ENCODE measurements around the gene STN1.

Gene STN1

DNA sequence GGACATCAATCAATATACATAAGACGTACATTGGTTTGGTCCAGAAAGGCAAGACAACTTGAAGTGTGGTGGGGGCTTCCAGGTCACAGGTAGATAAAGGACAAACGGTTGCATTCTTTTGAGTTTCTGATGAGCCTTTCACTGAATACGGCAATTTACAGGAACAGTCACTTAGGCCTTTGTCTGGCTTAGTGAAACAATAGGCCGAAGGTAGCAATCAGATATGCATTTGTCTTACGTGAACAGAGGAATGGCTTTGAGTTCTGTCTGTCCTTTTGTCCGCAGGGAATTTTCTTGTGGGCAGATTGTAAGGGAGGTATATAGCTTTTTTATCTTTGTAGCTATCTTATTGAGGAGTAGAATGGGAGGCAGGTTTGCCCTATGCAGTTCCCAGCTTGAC is 10.8 kb upstream of the STN1 start:
- no peak for DNase-seq

DNA sequence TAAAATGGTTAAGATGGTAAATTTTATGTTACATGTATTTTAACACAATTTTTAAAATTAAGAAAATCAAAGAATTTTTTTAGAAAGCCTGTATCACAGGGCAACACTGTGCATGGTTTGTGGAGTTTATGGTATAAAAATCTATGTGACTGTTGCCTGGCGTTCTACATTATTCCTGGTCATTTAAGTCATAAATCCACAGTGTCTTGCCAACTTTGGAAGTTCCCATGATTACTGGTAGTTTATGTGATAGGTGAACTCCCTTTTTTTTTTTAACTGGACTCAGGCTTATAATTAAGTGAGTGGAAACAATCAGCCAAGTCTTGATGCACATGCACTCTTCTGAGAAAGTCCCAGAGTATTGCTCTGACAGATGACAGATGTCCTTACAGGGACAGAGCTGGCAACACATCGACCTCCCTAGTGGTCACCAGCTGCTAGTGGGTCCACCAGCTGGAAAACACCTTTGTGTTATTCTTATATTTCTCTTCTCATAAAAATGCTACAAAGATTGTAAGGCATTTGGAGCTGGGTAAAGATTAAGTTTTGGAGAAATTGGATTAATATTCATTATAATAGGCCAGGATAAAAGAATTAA is 8.8 kb upstream of the STN1 start:
- no peak for DNase-seq

DNA sequence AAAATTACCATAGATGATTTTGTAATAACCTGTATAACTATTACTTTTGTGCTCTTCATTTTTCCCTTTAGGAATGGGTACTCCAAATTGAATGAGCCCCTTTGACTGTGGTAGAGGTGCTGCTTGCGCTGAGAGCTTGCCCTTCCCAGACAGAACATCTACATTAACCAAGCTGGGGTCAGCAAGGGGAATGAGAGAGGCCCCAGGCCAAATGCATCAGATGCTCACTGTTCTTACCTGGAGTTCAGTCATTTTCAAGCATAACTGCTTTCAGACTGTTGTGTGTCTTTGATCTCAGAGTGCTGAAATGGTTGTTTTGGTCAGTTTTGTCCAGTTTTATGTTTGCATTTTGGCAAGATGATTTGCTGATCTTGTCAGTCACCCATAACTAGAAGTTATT is 7.6 kb upstream of the STN1 start:
- DNase-seq = no peak

DNA sequence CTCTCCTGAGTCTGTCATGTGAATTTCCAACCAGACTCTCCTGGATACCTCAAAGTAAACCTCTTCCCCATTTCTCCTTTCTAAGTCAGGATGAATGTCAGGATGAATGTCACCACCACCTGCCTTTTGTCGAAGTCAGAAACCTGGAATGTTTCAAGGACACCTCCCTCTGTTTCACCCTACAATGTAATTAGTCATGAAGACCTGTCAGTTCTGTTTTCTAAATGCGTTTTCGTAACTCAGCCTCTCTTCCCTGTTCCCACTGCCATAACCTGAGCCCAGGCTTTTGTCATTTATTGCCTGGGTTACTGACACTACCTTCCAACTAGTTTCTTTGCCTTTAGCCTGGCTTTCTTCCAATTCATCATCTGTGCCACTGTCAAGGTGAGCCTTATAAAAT is 5.5 kb upstream of the STN1 start:
- no peak for DNase-seq

DNA sequence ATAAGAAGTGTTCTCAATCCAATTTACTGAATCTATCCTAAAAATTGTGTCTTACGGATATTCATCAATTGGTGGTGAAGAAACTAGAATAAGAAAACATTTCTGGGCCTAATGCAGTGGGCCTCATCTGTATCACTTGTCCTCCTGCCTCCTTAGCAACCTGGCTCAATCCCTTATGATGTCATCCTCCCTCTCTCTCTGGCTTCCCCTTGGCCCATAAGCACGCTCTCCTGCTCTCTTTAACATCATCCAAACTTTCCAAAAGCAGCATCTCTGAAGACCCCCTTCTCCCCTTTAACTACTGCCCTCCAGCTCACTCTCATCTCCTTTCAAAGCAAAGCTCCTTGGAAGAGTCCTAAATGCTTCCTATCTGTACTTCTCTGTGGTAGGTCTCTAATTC is 4.7 kb upstream of the STN1 start:
- DNase-seq = no peak

DNA sequence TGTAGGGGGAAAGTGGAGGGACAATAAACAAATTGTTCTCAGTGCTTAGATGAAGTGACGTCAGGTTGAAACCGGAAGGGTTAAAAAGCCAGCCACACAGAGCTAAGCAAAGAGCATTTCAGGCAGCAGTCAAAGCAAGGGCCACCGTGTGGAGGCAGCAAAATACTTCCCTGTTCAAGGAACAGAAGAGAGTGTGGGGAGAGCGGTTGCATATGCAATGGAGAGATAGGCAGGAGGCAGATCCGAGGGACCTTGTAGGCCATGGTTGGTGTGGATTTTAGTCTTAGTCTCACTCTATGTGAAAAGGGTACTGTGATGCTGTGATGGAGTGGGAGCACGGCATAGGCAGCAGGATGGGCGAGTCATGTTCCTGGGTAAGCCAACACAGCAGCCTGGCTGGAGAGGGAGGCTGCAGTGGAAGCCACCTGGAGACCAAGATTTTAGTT is 3.8 kb upstream of the STN1 start:
- DNase-seq = peak; percentile 37

DNA sequence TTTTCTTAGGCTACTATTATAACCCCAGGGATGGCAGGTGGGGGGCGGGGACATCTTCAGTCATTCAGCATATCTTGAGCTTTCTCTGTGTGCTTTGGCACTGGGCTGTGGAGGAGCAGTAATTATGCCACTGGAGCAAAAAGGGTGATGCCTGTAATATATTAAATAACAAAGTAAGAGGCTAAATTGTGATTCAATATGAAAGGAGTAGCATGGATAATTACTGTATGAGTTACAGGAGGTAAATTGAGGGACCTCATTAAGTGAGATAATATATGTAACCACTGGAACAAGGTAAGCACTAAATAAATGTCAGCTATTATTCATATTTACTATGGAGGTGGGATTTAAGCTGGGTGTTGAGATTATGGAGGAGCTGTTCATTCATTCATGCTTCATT is 3.3 kb upstream of the STN1 start:
- no peak for DNase-seq

DNA sequence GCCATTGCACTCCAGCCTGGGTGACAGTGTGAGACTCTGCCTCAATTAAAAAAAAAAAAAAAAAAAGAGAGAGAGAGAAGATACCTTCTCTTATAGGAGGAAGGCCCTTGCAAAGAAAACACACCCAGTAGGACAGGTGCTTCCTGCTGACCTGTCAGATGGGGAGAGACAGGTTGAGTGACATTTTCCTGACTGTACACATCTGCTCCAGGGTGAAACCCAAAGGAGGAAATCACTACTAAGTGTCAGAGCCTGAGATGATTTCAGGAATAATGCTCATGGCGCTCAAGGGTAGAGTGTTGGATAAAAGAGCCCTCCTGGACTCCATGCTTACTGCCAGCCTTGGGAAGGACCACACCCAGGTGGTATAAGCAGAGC is 1.7 kb upstream of the STN1 start:
- DNase-seq = no peak

DNA sequence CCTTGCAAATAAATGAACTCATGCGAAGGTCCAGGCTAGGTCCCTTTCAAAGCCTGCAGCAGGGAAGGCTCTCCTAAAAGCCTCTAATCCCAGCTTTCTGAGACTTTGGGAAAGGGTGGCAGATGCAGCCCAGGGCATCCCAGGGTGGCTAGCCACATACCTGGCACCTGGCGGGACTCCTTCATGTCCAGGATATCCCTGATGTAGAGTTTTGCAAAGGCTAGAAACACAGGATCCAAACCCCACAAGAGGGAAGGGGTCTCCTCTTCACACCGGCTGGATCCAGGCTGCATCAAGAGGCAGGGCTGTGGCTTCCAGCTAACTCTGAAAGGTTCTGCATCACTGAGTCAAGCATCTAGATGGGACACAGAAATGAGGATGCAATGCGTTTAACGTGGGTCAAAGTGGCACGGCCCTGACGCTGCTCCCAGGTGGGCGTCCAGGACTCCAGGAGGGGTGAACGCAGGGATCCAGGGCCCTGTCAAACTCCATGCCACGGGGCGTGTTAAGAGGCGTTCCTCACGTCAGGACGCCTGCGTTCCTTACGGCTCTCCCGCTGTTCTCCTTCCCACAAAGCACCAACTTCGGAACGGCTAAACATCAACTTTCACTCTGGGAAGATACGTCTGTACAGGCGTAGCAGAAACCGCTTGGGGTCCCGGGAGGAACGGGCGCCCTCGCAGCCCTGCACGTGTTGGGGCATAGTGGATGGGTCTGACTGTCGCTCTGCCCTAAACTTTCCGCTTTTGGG is 507 bp downstream of the STN1 start:
- peak; percentile 45 for DNase-seq

DNA sequence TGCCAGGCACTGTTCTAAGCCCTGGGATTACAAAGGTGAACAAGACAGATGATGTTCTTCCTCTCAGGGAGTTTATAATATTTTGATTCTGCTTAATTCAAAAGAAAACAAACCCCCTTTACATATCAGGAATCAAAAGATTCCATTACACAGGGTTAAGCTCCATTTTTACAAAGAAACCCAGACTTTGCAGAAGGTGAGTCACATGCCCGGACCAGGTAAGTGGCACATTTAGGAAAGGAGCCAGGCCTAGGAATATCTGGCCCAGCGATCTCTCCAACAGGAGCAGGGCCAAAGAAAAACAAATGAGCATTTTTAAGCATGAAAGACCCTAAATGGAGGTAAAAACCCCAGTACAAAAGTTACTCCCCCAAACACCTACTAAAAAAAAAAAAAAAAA is 1.1 kb downstream of the STN1 start:
- no peak for DNase-seq

DNA sequence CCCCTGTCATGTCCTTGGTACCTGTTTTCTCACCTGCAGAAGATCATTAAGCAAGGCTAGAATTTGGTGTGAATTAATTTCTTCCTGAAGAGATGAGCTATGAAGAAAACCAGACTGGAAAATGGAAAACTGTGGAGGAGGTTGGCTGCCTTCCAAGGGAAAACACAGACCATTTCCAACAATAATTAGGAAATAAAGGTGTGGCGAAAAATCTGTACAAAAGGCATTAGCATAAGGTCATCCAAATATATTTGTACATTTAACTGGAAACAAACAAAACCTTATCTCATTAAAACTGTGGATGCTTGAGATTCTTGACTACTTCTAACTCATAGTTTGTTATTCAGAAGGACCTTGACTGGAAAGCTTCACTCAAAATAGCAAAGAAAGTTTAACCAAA is 1.7 kb downstream of the STN1 start:
- DNase-seq = no peak

DNA sequence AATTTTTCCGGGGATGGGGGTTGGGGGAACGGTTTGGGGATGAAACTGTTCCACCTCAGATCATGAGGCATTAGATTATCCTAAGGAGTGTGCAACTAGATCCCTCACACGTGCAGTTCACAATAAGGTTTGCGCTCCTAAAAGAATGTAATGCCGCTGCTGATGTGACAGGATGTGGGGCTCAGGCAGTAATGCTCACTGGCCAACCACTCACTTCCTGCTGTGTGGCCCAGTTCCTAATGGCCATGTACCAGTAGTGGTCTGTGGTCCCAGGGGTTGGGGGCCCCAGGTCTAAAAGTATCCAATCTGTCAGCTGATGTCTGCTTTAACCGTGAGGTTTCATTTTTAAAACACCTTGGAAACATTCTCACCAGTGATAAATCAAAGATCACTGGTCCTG is 2.2 kb downstream of the STN1 start:
- DNase-seq = peak; percentile 12

DNA sequence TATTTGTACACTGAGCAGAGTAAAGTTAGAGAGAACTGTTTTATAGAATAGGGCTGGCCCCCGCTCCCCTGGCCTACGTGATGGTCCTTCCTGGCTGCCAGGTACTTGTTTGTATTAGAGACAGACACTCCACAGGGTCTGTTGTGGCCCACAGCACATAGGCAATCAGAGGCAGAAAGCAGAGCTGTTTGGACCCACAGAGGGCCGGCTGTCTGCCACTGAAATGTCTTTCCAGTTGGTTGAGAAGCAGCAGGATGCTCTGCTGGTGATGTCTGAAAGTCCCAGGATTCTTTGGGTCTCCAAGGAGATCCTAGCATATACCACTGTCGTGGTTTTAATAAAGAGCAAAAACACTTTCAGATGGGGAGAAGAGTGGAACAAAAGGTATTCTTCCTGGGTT is 5.2 kb downstream of the STN1 start:
- DNase-seq = no peak

DNA sequence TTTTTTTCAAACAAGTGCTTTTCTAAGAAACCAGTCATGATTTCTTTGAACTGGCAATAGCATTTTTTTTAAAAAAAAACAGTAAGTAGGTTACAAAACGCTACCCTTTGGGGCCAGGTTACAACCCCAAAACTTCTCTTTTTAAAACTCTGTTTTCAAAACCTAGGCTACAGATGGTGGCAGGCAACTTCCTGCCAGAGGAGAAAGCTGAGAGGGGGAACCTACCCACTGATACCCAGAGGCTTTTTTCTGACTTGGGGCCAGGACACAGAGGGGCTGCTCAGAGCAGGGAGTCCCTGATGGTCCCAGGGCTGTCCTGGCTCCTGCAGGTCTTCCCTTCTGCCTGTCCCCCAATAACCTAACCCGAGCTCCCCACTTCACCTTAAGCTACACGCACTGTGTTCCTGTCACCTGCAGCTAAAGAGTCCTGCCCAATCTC is 6.9 kb downstream of the STN1 start:
- DNase-seq = peak; percentile 92

DNA sequence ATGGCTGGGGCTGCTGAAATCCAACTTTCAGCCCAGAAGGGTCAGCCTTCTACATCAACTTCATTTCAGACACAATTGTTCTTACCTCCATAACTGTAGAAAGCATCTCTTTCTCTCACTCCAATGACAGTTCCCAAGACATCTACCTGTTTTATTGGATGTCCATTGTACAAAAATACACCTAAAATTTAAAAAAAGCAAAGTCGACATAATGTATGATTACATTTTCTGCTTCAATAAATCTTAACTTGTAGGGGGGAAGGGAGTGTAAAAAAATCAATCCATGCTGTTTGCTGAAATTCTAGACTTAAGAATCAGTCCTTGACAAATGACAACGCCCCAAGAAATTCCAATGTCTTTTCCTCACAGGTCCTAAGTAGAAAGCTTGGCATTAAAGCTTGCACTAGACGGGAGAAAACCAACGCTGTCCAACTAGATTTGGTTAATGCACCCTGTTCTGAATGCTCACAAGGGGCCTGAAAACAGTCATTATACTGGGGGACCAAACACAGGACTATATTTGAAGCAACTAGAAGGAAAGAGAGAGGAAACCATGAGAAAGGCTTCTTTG is 7.5 kb downstream of the STN1 start:
- DNase-seq = no peak

DNA sequence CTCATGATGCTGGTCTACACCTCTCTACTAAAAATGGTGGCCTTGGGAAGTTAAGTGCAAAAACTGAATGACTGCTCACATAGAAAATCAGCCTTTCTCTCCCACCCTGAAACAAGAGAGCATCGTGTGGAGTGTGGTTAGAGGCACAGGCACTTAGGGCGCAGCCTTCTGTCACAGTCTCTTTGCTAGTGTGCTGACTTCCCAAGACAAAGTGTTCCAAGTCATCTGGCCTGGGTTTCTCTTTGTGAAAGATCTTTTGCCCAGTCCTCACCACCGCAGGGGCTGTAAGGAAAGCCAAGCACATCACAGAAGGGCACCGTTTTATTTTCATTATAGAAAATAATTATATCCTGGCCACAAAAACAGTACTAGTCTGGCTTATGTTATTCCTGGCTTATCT is 12.5 kb downstream of the STN1 start:
- DNase-seq = no peak

DNA sequence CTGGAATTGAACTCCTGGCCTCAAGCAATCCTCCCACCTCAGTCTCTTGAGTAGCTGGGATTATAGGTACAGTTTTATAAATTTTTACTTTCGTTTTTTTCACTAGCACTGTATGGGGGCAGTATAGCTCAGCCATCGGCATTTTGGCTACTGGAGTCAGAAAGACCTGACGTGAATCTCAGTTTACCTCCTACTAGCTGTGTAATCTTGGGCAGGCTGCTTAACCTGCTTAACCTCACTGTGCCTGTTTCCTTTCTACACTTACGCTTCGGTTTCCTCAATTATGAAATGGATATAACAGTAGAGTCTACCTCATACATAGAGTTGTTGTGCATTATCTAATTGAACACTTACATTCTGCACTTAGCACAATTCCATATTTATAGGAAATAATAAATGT is 16.7 kb downstream of the STN1 start:
- DNase-seq = no peak

DNA sequence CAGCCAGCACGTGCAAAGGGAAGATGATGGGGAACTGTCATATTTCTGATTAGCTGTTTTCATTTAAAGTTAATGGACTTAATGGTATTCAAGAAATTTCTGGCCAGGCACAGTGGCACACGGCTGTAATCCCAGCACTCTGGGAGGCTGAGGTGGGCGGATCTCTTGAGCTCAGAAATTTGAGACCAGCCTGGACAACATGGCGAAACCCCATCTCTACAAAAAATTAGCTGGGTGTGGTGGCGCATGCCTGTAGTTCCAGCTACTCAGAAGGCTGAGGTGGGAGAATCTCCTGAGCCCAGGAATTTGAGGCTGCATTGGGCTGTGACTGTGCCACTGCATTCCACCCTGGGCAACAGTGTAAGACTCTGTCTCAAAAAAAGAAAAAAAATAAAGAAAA is 18.7 kb downstream of the STN1 start:
- DNase-seq = no peak

DNA sequence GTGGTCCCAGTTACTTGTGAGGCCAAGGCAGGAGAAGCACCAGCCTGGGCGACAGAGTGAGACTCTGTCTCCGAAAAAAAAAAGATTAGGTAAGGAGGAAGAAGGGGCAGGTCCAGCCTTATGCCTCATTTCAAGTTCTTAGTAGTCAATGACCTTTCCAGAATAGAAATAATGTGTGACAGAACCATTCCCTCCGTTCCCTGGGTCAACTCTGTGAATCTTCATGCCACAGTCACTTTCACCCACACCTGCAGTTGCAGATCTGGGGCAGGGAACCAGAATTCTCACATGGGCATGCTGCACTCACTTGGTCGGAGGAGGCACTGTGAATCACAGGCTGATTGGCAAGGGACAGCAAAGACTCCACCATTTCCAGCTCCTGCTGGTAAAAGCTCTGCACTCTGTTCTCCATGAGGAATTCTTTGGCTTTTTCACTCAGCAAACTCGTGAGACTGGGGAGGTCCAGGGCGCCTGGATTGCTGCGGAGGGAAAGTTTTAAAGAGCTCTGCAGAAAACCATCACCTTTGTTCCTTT is 20.7 kb downstream of the STN1 start:
- no peak for DNase-seq

DNA sequence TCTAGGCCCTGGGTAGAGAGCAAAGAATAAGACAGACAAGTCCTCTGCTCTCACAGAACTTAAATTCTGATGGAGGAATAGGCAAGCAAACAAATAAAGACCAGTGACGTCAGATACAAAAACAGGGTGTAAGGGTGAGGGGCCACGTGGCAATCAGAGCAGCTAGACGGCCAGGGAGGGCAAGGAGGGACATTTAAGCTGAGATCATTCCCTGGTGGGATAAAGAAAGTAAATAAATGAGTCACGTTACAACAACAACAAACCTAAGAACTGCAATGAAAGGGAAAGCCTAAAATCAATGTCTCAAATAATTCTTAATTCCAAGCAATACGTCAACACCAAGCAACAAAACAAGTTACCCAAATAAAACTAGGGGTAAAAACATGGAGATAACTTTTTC is 21.8 kb downstream of the STN1 start:
- DNase-seq = no peak

DNA sequence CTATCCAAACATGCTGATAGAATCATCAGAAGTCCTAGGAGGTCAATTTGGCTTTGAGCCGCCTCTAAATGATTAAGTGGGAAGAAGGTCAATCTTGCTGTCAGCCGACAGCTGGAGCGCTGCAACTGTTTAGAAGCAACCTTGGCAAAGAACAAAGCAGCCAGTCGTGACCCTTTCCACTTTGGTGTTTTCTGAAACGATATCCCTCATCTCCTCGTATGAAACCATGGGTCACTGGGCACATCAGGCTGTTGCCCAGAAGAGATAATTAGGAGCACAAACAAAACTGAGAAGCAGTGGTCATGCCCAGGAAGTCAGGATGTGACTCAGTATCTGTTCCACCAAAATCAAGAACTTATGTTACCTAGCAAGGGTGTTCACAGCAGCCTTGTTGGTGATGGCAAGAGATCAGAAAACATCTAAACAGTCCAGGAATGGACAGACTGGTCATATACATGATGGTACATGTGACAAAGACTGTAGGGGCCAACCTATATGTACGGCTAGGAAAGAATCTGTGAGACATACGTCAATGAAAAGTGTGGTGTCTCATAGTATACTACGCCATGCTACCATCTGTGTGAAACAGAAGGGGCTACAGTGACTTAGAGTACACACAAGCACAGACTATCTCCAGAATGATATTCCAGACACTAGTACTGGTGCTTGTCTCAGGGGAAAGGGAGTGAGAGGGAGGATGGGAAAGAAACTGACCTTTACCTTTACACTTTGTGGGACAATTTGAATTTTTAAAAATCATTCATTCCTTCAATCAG is 22.4 kb downstream of the STN1 start:
- no peak for DNase-seq

DNA sequence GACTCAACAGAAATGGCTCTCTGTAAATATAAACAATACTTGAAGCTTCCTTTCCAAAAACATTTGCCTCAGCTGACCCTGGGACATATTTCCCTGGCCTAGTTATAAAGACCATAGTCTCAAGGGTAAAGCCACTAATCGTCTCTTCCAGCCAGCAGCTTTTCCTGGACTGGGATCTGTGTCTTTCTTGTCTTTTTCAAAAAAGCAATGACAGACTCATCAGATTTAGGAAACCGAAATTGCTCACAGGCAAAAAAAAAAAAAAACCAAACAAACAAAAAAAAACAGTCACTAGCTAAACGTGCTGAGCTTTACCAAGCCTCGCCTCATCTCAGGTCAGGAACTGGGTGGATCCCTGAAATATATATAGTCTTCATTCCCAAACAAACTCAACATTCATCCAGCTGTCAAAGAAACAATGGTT is 23.5 kb downstream of the STN1 start:
- no peak for DNase-seq

DNA sequence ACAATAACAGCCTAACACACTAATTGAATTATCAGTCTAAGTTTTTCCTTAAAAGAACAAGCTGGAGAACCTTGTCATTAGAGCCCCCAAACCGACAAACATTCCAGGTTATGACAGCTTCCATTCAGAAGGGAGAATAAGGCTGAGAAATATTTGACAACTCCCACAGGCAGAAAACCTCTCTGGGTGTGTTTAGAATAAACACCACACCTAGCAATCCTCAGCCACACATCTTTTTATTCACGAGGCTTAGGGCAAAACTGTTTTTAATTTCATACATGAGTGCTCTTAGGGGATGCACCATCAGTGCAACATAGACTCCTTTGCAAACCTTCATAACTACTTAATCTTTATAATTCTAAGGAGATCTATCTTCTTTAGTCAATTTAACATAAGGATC is 24.2 kb downstream of the STN1 start:
- DNase-seq = no peak

DNA sequence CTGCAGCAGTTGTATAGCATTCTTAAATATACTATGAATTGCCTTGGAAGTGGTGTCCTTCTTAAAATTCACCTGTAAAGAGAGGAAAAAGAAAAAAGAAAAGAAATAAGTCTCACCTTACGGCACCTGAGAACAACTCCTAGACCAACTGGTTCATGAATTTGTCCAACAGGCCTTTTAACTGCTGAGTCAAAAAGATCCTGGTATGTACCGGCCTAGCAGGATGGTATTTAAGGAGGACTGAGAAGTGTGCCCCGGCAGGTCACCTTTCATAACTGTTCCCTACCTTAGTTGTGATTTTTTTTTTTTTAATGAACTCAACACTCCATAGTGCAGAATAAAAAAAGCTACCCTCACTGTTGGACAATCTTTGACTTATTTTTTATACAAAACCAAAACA is 25.8 kb downstream of the STN1 start:
- DNase-seq = no peak

Measured in GF-D8 (cell line).